ENCODE data around the gene LARP1. TPM values are rescaled to one million over a fixed set of nuclear protein-coding genes. Genes with fewer than 3 reads are reported as not detected.
"Not testable (repeated sequence)": the region's sequence is repeated elsewhere in the genome, so short reads cannot be mapped to it uniquely, and the experiment has no call there.

The LARP1 gene
- total RNA-seq, 1 experiment from 2014 or later, result 290 TPM

GRCh38 chr5:154749491-154749890 is 5.7 kb upstream of the LARP1 start:
- H3K27me3 ChIP-seq (ENCODE audit: insufficient read depth, low read depth), result no peaks in the 10 kb centered on the region
- peaks cover 14% of the 10 kb centered on the region for H3K4me1 ChIP-seq (replicated peaks; ENCODE audit: insufficient read depth)
- no TSS peak for BruUV-seq (replicated peaks)
- peaks cover 14% of the 10 kb centered on the region for H3K79me2 ChIP-seq (ENCODE audit: low read depth)
- DNase-seq, result no peak
- H4K20me1 ChIP-seq (ENCODE audit: insufficient read depth), result no peaks in the 10 kb centered on the region
- no peaks in the 10 kb centered on the region for H3K9me2 ChIP-seq (ENCODE audit: insufficient read depth)
- CTCF ChIA-PET, result no interaction called here
- H3K4me3 ChIP-seq, result no peak overlapping the region
- POLR2A ChIA-PET (ENCODE audit: unreplicated experiment), result no interaction called here
- H3K4me2 ChIP-seq, result no peak overlapping the region
- H3K9me3 ChIP-seq (ENCODE audit: insufficient read depth, low read depth), result no peaks in the 10 kb centered on the region
- no peak overlapping the region for H3K27ac ChIP-seq
- 0 out of 2 replicates have a peak, but pooled peaks cover 5% of the 10 kb centered on the region for H3F3A ChIP-seq (ENCODE audit: insufficient read depth, low read depth)
- TF ChIP-seq EZH2 (IDR thresholded peaks at IDR 0.05; ENCODE audit: low read depth) (no peak), CTCF (conservative IDR thresholded peaks at IDR 0.05) (no peak)
- H2AFZ ChIP-seq, result no peak overlapping the region
- intact Hi-C loops (cut with micrococcal nuclease; ENCODE audit: unreplicated experiment), result loop anchor here (5.0 kb wide), 1 partner anchor 587 kb away; no protein-coding TSS in a partner anchor
- no peaks in the 10 kb centered on the region for H3K36me3 ChIP-seq (ENCODE audit: low read depth)

- CTCF ChIA-PET; H3K4me3 ChIP-seq; BruUV-seq (replicated peaks); DNase-seq; H3F3A ChIP-seq (ENCODE audit: insufficient read depth, low read depth); H4K20me1 ChIP-seq (ENCODE audit: insufficient read depth); H3K27me3 ChIP-seq (ENCODE audit: insufficient read depth, low read depth); H3K27ac ChIP-seq; H3K9me2 ChIP-seq (ENCODE audit: insufficient read depth); H3K4me2 ChIP-seq; H3K36me3 ChIP-seq (ENCODE audit: low read depth); intact Hi-C loops (cut with micrococcal nuclease; ENCODE audit: unreplicated experiment); POLR2A ChIA-PET (ENCODE audit: unreplicated experiment); H2AFZ ChIP-seq; H3K9me3 ChIP-seq (ENCODE audit: insufficient read depth, low read depth): not testable (repeated sequence)
- peaks cover 14% of the 10 kb centered on the region for H3K4me1 ChIP-seq (replicated peaks; ENCODE audit: insufficient read depth)
- peaks cover 18% of the 10 kb centered on the region for H3K79me2 ChIP-seq (ENCODE audit: low read depth)
Observed at GRCh38 chr5:154750641-154751040, 4.5 kb upstream of the LARP1 start.

GRCh38 chr5:154751854-154752253 is 3.3 kb upstream of the LARP1 start:
- Histone ChIP-seq H4K20me1 (ENCODE audit: insufficient read depth) (peaks cover 4% of the 10 kb centered on the region; the same call in 1 of the 2 replicates), H3K27ac (no peak overlapping the region), H3K79me2 (ENCODE audit: low read depth) (peaks cover 29% of the 10 kb centered on the region), H3K4me3 (no peak overlapping the region), H3K36me3 (ENCODE audit: low read depth) (no peaks in the 10 kb centered on the region), H2AFZ (no peak overlapping the region), H3K9me3 (ENCODE audit: insufficient read depth, low read depth) (no peaks in the 10 kb centered on the region), H3K4me2 (no peak overlapping the region), H3K9me2 (ENCODE audit: insufficient read depth) (no peaks in the 10 kb centered on the region), H3K4me1 (replicated peaks; ENCODE audit: insufficient read depth) (peaks cover 14% of the 10 kb centered on the region), H3F3A (ENCODE audit: insufficient read depth, low read depth) (0 out of 2 replicates have a peak, but pooled peaks cover 5% of the 10 kb centered on the region), H3K27me3 (ENCODE audit: insufficient read depth, low read depth) (no peaks in the 10 kb centered on the region)
- BruUV-seq (replicated peaks), result no TSS peak
- intact Hi-C loops (cut with micrococcal nuclease; ENCODE audit: unreplicated experiment), result no loop called here
- ChIA-PET POLR2A (ENCODE audit: unreplicated experiment) (no interaction called here), CTCF (no interaction called here)
- no peak for DNase-seq
- TF ChIP-seq EZH2 (IDR thresholded peaks at IDR 0.05; ENCODE audit: low read depth), result no peak
- TF ChIP-seq CTCF (conservative IDR thresholded peaks at IDR 0.05), result no peak

GRCh38 chr5:154753792-154754191 is 1.4 kb upstream of the LARP1 start:
- peak overlapping the region; percentile 95 for H3K27ac ChIP-seq
- peaks cover 24% of the 10 kb centered on the region for H3K4me1 ChIP-seq (replicated peaks; ENCODE audit: insufficient read depth)
- peak overlapping the region; percentile 60 for H3K4me3 ChIP-seq
- no peaks in the 10 kb centered on the region for H3K36me3 ChIP-seq (ENCODE audit: low read depth)
- peaks cover 19% of the 10 kb centered on the region for H4K20me1 ChIP-seq (ENCODE audit: insufficient read depth)
- ChIA-PET CTCF (no interaction called here), POLR2A (ENCODE audit: unreplicated experiment) (interaction anchor here (0.6 kb wide), 1 partner anchor 81 kb away, joined by 4 read pairs; no protein-coding TSS in a partner anchor)
- DNase-seq, result peak in 1 of 2 experiments; percentile 37
- H3K27me3 ChIP-seq (ENCODE audit: insufficient read depth, low read depth), result no peaks in the 10 kb centered on the region
- H3K9me2 ChIP-seq (ENCODE audit: insufficient read depth), result no peaks in the 10 kb centered on the region
- H3F3A ChIP-seq (ENCODE audit: insufficient read depth, low read depth), result 0 out of 2 replicates have a peak, but pooled peaks cover 5% of the 10 kb centered on the region
- BruUV-seq (replicated peaks), result no TSS peak
- no peak for TF ChIP-seq EZH2 (IDR thresholded peaks at IDR 0.05; ENCODE audit: low read depth)
- no peak for TF ChIP-seq CTCF (conservative IDR thresholded peaks at IDR 0.05)
- peak overlapping the region; percentile 84 for H3K4me2 ChIP-seq
- H3K79me2 ChIP-seq (ENCODE audit: low read depth), result peaks cover 47% of the 10 kb centered on the region
- H3K9me3 ChIP-seq (ENCODE audit: insufficient read depth, low read depth), result no peaks in the 10 kb centered on the region
- intact Hi-C loops (cut with micrococcal nuclease; ENCODE audit: unreplicated experiment), result loop anchor here (2.0 kb wide), 2 partner anchors 41 to 103 kb away; no protein-coding TSS in a partner anchor
- peak overlapping the region; percentile 91; the same call in 1 of the 2 replicates for H2AFZ ChIP-seq
